RPMI7951 (cell line): Measurements from ENCODE around the gene MISP. TPM values are rescaled to one million over a fixed set of nuclear protein-coding genes. Genes with fewer than 3 reads are reported as not detected.

Source experiments
- DNase-seq: peaks from one replicate; pipeline ENCODE4 v3.0.0-alpha.2; 2012; ENCODE audit warnings: low read depth
- total RNA-seq: library from RNA; depleted of rRNA; stranded (reverse); fragments of >200 nt; shearing (Covaris generic); gene quantifications from 2 replicates; pipeline ENCODE4 v1.2.3, GENCODE V29; 2014

MISP gene
- total RNA-seq, 1 experiment from 2014 or later: not detected

DNA sequence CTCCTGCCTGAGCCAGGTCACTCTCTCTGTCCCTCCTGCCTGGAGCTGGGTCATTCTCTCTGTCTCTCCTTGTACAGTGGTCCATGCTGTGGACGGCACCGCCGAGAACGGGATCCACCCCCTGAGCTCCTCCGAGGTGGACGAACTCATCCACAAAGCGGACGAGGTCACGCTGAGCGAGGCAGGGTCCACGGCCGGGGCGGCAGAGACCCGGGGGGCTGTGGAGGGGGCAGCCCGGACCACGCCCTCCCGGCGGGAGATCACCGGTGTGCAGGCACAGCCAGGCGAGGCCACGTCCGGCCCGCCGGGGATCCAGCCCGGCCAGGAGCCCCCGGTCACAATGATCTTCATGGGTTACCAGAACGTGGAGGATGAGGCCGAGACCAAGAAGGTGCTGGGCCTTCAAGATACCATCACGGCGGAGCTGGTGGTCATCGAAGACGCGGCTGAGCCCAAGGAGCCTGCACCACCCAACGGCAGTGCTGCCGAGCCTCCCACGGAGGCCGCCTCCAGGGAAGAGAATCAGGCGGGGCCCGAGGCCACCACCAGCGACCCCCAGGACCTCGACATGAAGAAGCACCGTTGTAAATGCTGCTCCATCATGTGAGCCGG, 4.6 kb upstream of the MISP start:
- no peak for DNase-seq

GRCh38 chr19:746956-747355, 4.0 kb upstream of the MISP start:
- no peak for DNase-seq

GRCh38 chr19:747432-748273, 3.3 kb upstream of the MISP start:
- no peak for DNase-seq

- no peak for DNase-seq
Observed at GRCh38 chr19:748274-748598, 2.7 kb upstream of the MISP start.

DNA sequence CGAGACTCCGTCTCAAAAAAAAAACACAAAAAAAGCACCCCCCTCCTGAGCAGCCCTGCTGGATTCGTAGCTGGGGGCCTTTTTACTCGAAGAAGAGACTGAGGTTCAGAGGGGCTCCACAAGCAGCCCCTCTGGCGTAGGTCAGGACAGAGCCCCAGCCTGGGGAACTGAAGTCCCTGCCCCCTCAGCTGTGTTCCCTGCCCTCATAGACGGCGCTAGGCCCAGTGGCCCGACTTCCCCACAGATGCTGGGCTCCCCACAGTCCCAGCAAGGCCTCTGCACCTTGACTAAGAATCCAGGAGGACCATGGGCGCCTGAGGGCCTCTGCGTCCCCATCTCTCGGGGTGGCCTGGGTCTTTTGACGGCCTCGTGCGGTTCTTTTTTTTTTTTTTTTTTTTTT, 1.1 kb upstream of the MISP start:
- no peak for DNase-seq

DNA sequence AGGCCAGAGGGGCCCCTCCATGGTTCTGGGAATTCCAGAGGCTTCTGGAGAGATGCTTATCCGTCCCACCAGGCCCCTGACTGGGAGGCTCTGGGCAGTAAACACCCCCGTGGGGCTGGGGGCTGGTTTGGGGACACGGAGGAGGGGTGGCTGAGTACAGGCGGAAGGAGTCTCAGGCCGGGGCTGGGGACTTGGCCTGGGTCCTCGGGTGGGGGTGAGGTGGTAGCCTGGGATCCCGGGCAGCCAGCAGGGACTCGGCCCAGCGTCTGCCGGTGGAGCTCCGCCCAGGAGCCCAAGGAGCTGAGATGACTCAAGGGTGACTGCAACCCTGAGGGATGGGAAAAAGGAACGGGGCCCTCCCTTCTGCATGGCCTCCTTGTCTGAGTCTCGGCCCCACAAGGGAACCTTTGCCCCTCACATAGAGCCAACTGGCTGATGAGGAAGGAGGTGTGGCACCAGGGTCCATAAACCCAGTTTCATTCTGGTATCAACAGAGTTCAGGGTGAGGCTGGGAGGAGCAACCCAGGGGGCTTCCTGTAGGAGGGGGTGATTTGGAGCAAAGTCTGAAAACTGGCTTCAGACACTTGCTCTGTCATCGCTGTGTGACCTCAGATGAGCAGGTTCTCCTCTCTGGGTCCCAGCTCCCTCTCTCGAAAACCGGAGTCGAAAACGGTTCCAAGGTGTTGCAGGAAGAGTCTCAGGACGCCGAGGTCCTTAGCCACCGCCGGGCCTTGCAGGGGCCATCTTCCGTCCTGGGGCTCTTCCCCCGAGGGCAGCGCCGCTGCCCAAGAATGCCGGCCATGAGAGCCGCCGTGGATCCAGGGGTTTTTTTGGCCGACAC, 809 bp downstream of the MISP start:
- DNase-seq: peak; percentile 86

DNA sequence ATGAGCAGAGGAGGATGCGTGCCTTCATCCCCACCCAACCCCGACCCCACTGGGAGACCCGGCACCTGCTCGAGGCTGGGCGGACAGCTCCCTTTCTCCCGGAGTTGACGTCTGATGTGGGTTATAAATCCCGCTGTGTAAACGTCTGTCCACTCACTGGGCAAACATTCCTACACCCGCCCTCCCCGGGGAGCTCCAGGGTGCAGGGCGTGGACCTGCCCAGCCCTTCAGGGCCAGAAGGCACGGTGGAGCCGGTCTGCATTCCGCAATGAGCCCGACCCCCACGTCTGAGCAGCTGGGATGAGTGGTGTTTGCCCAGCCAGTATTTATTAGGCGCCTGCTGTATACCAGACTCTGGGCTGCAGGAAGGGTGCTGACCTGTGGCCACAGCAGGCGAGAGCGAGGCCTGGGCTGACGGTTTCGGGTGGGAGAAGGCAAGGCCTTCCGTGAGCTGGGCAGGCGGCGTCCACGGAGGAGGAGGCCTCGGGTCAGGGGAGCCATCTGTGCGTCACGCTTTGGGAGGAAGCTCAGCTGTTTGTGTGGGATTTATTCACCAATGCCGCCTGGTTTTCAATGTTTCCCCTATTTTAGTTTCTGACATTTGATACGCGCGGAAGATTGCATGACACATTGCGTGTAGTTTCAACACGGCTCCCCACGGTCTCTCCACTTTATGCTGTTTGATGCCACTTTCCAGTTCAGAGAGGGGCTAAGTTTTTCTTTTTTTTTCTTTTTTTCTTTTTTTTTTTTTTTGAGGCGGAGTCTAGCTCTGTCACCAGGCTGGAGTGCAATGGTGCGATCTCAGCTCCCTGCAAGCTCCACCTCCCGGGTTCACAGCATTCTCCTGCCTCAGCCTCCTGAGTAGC, 2.0 kb downstream of the MISP start:
- peak; percentile 91 for DNase-seq

GRCh38 chr19:754530-754929, 3.6 kb downstream of the MISP start:
- DNase-seq: no peak

DNA sequence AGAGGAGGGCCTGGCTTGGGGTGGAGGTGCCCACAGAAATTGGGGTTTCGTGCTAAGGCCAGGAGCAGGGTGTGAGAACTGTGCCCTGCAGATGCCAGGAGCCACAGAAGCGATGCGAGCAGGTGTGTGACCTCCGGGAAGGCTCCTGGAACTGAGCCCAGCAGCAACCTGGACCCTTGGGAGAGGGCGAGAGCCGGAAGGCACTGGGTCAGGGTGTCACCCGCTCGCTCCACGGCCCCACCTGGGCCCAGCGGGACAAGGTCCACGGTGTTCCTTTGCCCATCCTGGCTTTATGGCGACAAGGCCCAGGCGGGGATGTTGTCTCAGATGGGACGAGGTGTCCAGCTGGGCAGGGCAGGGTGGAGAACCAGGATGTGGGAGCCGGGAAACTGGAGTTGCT, 4.2 kb downstream of the MISP start:
- no peak for DNase-seq

DNA sequence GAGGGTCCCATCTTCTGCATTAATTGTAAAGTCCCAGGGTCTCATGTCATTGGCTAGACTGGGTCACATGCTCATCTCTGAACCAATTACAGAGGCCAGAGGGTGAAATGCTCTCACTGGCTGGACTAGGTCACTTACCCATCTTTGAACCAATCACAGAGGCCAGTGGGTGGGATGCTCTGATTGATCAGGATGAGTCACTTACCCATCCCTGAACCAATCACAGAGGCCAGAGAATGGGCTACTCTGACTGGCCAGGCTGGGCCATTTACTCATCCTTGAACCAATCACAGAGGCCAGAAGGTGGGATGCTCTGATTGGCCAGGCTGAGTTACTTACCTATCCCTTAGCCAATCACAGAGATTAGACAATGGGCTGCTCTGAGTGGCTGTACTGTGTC, 5.3 kb downstream of the MISP start:
- peak; percentile 46 for DNase-seq

DNA sequence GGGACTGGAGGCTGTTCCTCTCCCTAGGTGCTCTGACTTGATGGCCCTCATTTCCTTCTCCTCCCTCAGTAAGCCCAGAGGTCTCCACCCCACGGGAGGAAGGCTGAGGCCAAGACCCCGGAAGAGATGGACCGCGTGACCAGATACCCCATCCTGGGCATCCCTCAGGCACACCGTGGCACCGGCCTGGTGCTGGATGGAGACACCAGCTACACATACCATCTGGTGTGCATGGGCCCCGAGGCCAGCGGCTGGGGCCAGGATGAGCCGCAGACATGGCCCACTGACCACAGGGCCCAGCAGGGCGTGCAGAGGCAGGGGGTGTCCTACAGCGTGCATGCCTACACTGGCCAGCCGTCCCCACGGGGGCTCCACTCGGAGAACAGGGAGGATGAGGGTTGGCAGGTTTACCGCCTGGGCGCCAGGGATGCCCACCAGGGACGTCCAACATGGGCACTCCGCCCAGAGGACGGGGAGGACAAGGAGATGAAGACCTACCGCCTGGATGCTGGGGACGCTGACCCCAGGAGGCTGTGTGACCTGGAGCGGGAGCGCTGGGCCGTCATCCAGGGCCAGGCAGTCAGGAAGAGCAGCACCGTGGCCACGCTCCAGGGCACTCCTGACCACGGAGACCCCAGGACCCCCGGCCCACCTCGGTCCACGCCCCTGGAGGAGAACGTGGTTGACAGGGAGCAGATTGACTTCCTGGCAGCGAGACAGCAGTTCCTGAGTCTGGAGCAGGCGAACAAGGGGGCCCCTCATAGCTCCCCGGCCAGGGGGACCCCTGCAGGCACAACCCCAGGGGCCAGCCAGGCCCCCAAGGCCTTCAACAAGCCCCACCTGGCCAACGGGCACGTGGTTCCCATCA, 6.1 kb downstream of the MISP start:
- no peak for DNase-seq

DNA sequence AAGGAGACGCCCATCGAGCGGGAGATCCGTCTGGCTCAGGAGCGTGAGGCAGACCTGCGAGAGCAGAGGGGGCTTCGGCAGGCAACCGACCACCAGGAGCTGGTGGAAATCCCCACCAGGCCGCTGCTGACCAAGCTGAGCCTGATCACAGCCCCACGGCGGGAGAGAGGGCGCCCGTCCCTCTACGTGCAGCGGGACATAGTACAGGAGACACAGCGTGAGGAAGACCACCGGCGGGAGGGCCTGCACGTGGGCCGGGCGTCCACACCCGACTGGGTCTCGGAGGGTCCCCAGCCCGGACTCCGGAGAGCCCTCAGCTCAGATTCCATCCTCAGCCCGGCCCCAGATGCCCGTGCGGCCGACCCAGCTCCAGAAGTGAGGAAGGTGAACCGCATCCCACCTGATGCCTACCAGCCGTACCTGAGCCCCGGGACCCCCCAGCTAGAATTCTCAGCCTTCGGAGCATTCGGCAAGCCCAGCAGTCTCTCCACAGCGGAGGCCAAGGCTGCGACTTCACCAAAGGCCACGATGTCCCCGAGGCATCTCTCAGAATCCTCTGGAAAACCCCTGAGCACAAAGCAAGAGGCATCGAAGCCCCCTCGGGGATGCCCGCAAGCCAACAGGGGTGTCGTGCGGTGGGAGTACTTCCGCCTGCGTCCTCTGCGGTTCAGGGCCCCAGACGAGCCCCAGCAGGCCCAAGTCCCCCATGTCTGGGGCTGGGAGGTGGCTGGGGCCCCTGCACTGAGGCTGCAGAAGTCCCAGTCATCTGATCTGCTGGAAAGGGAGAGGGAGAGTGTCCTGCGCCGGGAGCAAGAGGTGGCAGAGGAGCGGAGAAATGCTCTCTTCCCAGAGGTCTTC, 7.1 kb downstream of the MISP start:
- DNase-seq: no peak

- DNase-seq: no peak
Observed at GRCh38 chr19:763181-763580, 12.3 kb downstream of the MISP start.

DNA sequence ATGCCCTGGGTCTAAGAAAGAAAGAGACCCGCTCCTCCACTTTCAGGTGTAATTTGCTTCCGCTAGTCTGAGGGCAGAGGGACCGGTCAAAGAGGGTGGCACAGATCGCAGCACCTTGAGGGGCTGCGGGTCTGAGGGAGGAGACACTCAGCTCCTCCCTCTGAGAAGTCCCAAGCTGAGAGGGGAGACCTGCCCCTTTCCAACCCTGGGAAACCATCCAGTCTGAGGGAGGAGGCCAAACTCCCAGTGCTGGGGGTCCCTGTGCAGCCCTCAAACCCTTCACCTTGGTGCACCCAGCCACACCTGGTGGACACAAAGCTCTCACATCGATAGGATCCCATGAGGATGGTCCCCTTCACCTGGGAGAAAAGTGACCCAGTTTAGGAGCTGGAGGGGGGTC, 13.0 kb downstream of the MISP start:
- DNase-seq: no peak

GRCh38 chr19:764301-764700, 13.4 kb downstream of the MISP start:
- DNase-seq: no peak

DNA sequence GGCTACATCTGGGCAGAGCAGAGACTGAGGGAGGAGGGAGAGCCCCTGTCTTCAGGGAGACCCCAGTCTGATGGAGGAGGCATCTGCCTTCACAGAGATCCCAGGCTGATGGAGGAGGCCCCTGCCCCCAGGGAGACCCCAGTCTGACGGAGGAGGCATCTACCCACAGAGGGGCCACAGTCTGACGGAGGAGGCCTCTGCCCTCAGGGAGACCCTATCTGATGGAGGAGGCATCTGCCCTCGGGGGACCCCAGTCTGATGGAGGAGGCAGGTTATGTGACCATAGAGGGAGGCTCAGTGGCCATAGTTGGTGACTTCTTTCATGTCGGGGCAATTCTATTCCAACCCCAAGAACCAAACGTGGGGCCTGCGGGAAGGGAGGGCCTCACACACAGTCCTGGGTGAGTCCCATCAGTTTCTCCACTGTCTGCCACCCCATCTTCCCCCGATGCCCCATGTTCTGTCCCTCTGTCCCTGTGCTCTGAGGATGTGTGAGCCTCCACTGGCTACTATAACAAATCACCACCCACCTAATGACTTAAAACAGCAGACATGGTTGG, 14.3 kb downstream of the MISP start:
- no peak for DNase-seq

GRCh38 chr19:768424-768823, 17.5 kb downstream of the MISP start:
- DNase-seq: peak; percentile 83

GRCh38 chr19:769616-770015, 18.7 kb downstream of the MISP start:
- DNase-seq: no peak

- DNase-seq: peak; percentile 51
Observed at GRCh38 chr19:771332-771785, 20.4 kb downstream of the MISP start.
